Measurements from ENCODE around the gene ERC1.
A peak's percentile ranks its signal among the peaks of the same experiment; 100 is the strongest.
"Not testable (repeated sequence)": the region's sequence is repeated elsewhere in the genome, so short reads cannot be mapped to it uniquely, and the experiment has no call there.

Gene ERC1

DNA sequence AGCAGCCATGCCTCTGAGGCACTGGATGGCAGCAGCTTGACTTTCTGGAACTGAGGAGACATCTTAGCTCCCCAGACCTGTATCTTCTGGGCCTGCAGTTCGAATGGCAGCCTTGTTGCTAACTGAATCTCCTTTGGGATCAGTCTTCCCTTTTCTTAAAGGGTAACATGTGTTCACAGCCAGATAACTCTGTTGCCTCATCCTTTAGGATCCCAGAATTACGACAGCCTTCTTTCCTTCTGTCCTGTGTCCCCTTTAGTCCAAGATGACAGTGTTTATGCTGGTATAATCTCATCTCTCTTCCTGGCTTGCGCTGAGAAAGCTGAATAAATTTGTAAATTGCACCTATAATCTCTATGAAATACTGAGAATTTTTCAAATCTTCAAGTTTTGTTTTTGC lies 9.1 kb upstream of the ERC1 start:
- DNase-seq (ENCODE audit: low read depth in 2 of 2), result no peak

GRCh38 chr12:988646-989045 lies 2.4 kb upstream of the ERC1 start:
- DNase-seq (ENCODE audit: low read depth in 2 of 2), result no peak

DNA sequence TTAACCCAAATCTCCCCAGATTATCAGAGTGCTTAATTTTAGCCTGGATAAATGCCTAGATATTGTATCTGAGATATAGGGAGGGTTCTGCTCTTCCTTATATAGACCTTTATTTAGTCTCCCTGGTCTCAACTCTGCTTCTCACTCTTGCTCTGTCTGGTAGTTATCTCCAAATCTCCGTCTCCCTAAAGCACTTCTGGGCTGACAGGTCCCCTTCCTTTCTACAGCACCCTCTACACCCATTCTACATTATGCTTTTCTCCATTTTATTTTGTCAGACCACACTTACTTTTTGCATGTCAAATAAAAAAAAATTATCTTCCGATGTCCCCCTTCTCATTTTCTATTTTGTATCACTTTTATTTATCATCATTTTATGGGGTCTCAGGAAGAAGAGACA lies 2.0 kb upstream of the ERC1 start:
- DNase-seq (ENCODE audit: low read depth in 2 of 2), result no peak

DNA sequence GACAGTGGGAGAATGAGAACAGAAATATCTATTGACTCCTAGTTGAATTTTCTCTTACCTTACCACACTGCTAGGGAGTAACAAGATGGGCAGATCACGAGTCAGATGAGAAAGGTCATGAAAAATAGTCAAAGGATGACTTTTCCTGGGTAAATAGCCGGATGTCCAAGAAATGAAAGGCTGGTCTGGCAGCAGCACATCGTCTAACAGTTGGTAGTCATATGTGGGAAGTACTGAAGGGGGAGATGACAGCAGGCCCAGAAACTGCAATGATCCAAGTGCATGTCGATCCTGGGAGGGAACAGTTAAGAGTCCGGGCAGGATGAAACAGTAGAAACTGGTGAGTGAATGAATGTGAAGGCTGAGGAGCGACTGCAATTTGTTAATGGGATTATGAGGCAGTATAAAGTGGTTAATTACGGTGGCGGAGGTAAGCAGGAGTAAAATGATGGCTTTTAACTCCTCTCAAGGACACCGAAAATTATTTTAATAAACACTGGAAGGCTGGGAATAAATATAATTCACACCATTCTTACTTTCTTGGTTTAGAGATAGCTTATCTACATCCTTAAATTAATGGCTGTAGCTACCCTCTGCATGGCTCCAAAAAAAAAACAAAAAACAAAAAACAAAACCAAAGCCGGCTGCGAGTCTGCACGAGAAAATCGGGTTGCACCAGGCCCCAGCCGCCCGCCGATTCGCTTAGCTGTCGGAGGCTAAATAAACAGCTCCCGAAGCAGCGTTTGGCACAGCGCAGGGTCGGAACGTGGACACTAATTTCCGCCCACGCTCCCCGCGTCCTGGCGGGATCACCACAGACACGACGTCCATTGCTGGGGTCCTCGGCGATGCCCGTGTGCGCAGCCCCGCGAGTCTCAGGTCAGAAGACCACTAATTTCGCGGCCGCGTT lies 1.0 kb upstream of the ERC1 start:
- peak in 1 of 2 donors; percentile 4 for DNase-seq (ENCODE audit: low read depth in 2 of 2)

- DNase-seq (ENCODE audit: low read depth in 2 of 2), result no peak
Measured at GRCh38 chr12:991350-992333, 619 bp downstream of the ERC1 start.

GRCh38 chr12:992647-993046 lies 1.6 kb downstream of the ERC1 start:
- DNase-seq (ENCODE audit: low read depth in 2 of 2), result no peak

DNA sequence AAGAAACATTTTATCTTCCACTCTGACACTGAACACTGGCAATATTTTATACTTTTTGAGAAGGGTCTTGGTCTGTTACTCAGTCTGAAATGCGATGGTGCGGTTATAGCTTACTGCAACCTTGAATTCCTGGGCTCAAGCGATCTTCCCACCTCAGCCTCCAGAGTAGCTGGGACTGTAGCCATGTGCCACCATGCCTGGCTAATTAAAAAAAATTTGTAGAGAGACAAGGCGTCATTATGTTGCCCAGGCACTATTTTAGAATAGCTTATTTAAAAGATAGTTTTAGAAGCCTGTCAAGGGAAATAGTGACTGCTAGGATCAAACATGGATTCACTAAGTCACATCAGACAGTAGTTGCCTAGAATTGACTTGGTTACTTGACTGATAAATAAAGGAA lies 5.9 kb downstream of the ERC1 start:
- DNase-seq (ENCODE audit: low read depth in 2 of 2), result no peak

DNA sequence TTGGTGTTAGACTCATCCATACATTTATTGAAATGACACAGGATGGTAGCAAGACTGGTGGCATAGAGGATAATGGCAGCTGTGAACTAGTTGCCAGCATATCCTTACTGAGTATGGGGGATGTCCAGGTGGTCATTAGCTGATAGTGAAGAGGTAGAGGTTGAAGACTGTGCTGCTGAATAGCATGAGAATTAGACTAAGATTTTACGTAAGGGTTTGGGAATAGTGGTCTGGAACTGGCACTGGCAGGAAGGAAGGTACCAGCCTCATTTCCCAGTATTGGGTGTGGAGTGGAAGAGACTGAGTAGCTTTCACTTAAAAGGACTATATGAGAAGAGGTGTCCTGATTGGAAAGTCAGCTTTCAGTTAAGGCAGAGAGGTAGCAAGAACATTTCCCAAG lies 6.5 kb downstream of the ERC1 start:
- DNase-seq (ENCODE audit: low read depth in 2 of 2), result no peak

- no peak for DNase-seq (ENCODE audit: low read depth in 2 of 2)
Measured at GRCh38 chr12:998020-998874, 7.2 kb downstream of the ERC1 start.

- not testable (repeated sequence) for DNase-seq (ENCODE audit: low read depth in 2 of 2)
Measured at GRCh38 chr12:999736-1000135, 8.7 kb downstream of the ERC1 start.

DNA sequence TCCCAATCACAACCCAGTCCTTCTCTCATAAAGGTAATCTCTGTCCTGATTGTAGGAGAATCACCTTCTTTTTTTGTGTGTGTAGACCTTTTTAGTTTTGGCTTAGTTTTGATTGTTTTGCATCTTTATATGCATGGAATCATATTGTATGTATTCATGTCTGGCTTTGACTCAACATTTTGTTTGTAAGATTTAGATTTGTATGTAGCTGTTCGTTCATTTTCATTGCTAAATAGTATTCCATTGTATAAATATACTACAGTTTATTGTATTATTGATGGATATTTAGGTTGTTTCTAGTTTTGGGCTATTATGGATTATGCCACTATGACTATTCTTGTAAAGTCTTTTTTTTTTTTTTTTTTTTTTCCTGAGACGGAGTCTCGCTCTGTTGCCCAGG lies 10.5 kb downstream of the ERC1 start:
- no peak for DNase-seq (ENCODE audit: low read depth in 2 of 2)

GRCh38 chr12:1003600-1004271 lies 12.7 kb downstream of the ERC1 start:
- DNase-seq (ENCODE audit: low read depth in 2 of 2), result no peak

DNA sequence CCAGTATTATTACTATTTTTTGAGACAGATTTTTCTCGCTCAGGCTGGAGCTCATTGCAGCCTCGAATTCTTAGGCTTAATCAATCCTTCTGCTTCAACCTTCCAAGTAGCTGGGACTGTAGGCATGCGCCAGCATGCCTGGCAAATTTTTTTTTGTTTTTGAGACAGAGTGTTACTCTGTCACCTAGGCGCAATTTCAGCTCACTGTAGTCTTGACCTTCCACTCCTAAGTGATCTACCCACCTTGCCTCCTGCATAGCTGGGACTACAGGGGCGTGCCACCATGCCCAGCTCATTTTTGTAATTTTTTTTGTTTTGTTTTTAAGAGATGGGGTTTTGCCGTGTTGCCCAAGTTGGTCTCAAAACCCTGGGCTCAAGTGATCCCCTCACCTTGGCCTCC lies 15.2 kb downstream of the ERC1 start:
- no peak for DNase-seq (ENCODE audit: low read depth in 2 of 2)

DNA sequence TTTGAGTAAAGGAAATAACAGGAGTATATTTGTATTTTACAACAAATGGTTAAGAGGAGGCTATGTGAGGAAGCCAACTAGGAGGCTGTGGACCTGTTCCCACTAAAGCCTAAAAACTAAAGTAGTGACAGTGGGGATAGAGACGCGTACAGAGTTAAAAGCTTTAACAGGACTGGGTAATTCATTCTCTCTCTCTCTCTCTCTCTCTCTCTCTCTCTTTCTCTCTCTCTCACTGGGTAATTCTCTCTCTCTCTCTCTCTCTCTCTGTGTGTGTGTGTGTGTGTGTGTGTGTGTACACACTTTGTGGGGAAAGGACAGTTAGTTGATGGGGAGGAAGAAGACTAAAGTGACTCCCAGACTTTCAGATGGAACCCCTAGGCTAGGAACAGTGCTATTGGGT lies 16.3 kb downstream of the ERC1 start:
- DNase-seq (ENCODE audit: low read depth in 2 of 2), result no peak

- no peak for DNase-seq (ENCODE audit: low read depth in 2 of 2)
Measured at GRCh38 chr12:1007994-1008393, 17.0 kb downstream of the ERC1 start.

DNA sequence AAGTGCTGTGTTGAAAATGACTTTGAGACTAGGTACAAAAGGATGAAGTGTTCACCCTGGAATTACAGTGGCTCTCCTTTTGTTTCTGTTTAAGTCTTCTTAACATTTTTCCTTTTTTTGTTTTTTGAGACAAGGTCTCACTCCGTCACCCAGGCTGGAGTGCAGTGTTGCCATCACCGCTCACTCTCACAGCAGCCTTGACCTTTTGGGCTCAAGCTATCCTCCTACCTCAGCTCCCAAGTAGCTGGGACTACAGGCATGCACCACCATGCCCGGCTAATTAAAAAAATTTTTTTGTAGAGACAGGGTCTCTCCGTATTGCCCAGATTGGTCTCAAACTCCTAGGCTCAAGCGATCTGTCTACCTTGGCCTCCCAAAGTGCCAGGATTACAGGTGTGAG lies 20.1 kb downstream of the ERC1 start:
- no peak for DNase-seq (ENCODE audit: low read depth in 2 of 2)

DNA sequence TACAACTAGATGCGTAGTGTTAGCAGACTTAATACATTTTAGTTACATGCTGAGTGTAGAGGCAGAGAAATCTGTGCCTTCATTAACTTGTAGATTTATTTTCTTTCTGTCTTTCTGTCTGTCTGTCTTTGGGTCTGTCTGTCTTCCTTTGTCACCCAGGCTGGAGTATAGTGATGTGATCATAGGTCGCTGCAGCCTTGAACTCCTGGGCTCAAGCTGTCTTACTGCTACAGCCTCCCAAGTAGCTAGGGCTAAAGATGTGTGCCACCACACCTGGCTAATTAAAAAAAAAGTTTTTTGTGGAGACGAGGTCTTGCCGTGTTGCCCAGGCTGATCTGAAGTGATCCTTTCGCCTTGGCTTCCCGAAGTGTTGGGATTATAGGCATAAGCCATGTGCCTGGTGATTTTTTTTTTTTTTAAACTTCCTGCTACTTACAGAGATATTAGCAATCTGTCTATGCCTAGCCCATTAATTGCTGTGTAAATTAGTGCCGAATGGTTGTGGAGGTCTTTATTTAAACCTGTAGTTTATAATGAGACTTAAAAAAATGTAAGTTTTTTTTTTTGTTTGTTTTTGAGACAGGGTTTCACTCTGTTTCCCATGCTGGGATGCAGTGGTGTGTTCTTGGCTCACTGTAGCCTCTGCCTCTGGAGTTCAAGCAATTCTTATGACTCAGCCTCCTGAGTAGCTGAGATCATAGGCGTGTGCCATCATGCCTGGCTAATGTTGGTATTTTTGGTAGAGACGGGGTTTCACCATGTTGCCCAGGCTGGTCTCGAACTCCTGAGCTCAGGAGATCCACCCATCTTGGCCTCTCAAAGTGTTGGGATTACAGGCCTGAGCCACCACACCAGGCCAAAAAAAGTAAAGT lies 22.8 kb downstream of the ERC1 start:
- DNase-seq (ENCODE audit: low read depth in 2 of 2), result no peak

GRCh38 chr12:1019283-1019682 lies 28.3 kb downstream of the ERC1 start:
- DNase-seq (ENCODE audit: low read depth in 2 of 2), result no peak

GRCh38 chr12:1020389-1020788 lies 29.4 kb downstream of the ERC1 start:
- no peak for DNase-seq (ENCODE audit: low read depth in 2 of 2)
